Stomach (tissue), 9 donors: ENCODE data around the gene TMEM40. TPM values are rescaled to one million over a fixed set of nuclear protein-coding genes. Genes with fewer than 3 reads are reported as not detected.

Experiments
- DNase-seq, 2 donors: peaks; one replicate each; pipeline versions ENCODE4 v3.0.0 to v3.0.0-alpha.2; 2013 to 2019
- H3K27ac ChIP-seq, 5 donors: fragments of 200-600 bp in 4 of 5; sonication (generic) in 4 of 5; one replicate each; pipeline ENCODE4 v1.5.1; 2013 to 2019; ENCODE audit warnings: mild to moderate bottlenecking in 1 of 5, moderate library complexity in 1 of 5
- H3K27me3 ChIP-seq, 3 donors: fragments of 200-600 bp; sonication (generic); one replicate each; pipeline ENCODE4 v1.5.1; 2017 to 2019; ENCODE audit warnings: mixed run types in 1 of 3
- H3K36me3 ChIP-seq, 4 donors: fragments of 200-600 bp; sonication (generic); 1 replicate in 3 of 4; 2 replicates in 1 of 4; pipeline ENCODE4 v1.5.1; 2016 to 2019
- H3K4me1 ChIP-seq, 4 donors: fragments of 200-600 bp; sonication (generic); one replicate each; pipeline ENCODE4 v1.5.1; 2016 to 2019
- H3K4me3 ChIP-seq, 4 donors: fragments of 200-600 bp; sonication (generic) in 3 of 4; one replicate each; pipeline ENCODE4 v1.5.1; 2016 to 2019; ENCODE audit warnings: mild to moderate bottlenecking in 1 of 4
- H3K9me3 ChIP-seq, 4 donors: fragments of 200-600 bp; sonication (generic); one replicate each; pipeline ENCODE4 v1.5.1; 2016 to 2019
- EP300 ChIP-seq: sonication (generic); formaldehyde crosslinking; IDR thresholded peaks from one replicate; pipeline ENCODE4 v1.6.1; 2017; ENCODE audit warnings: antibody characterized with exemption
- POLR2A ChIP-seq, 4 donors: fragments of 450-650 bp; IDR thresholded peaks; one replicate each; pipeline ENCODE4 v1.6.1; 2016; ENCODE audit warnings: antibody characterized with exemption in 4 of 4, control low read depth in 2 of 4, mild to moderate bottlenecking in 1 of 4, moderate library complexity in 1 of 4
- POLR2AphosphoS5 ChIP-seq, 3 donors: sonication (generic); formaldehyde crosslinking; IDR thresholded peaks; one replicate each; pipeline ENCODE4 v1.6.1; 2016; ENCODE audit warnings: antibody characterized with exemption in 3 of 3
- WGBS, 5 donors: extraction: QIAGEN DNeasy Blood & Tissue Kit in 3 of 5; methylation state at CpG; one replicate each; pipeline versions ENCODE4 v1.1.5 to v1.1.7; 2013 to 2018; 5-methylcytosine and 5-hydroxymethylcytosine counted together
- intact Hi-C: fragments of 100-400 bp; cut with DNase I; formaldehyde crosslinking; loops from one replicate; pipeline ENCODE4 v1.15.1; 2023; ENCODE audit warnings: low total_unique reads
- polyA plus RNA-seq, 3 donors: library from polyadenylated mRNA; stranded (reverse); fragments of 200-250 nt; gene quantifications; one replicate each; pipeline ENCODE4 v1.2.3, GENCODE V29; 2013
- total RNA-seq, 5 donors: library from RNA; depleted of rRNA; stranded (reverse); fragments of >200 nt; gene quantifications; one replicate each; pipeline versions ENCODE4 v1.1.0 to v1.2.3, GENCODE V29; 2014 to 2016
- TF ChIP-seq, protein P1 (sequence below), 7 experiments: fragments of 450-650 bp in 4 of 7; fragments of 200-600 bp in 3 of 7; sonication (generic) in 3 of 7; IDR thresholded peaks; one replicate each; pipeline ENCODE4 v1.5.1; 2016 to 2019; ENCODE audit warnings: antibody characterized with exemption in 7 of 7, control low read depth in 2 of 7, mild to moderate bottlenecking in 1 of 7
- donor health status: healthy with polysubstance abuse.
- donor health status: Bipolar disorder and iron deficiency.
- donor health status: healthy.

The TMEM40 gene
- total and polyA plus RNA-seq, 8 donors = 141 TPM; not detected in 7

DNA sequence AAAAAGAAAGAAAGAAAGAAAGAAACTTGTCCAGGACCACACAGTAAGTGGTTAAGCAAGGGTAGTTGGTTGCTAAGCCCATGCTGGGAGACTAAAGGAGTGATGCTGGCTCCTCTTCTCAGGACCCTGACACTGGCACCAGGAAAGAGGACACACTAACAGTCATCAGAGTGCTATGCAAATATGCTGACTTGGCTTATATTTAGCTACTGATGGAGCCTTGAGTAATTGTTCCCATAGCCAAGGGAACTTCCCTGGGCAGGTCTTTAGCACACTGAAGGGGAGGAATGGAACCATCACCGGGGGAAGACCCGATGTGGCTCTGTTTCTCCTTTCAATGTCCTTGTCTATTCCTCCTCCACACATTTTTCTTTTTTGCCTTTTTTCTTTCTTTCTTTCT lies 6.2 kb downstream of the TMEM40 start:
- Histone ChIP-seq H3K9me3 (no peaks in the 10 kb centered on the region), H3K36me3 (no peaks in the 10 kb centered on the region), H3K4me3 (no peak overlapping the region), H3K27ac (no peak overlapping the region), H3K27me3 (no peaks in the 10 kb centered on the region), H3K4me1 (peaks cover 0 to 10% (median 5%) of the 10 kb centered on the region in 4 donors)
- DNase-seq = no peak
- intact Hi-C loops = no loop called here
- 68 to 90% (median 83%) methylated on average over 2 of the region's 2 CpGs for WGBS, 5 donors
- TF ChIP-seq, protein P1, sequence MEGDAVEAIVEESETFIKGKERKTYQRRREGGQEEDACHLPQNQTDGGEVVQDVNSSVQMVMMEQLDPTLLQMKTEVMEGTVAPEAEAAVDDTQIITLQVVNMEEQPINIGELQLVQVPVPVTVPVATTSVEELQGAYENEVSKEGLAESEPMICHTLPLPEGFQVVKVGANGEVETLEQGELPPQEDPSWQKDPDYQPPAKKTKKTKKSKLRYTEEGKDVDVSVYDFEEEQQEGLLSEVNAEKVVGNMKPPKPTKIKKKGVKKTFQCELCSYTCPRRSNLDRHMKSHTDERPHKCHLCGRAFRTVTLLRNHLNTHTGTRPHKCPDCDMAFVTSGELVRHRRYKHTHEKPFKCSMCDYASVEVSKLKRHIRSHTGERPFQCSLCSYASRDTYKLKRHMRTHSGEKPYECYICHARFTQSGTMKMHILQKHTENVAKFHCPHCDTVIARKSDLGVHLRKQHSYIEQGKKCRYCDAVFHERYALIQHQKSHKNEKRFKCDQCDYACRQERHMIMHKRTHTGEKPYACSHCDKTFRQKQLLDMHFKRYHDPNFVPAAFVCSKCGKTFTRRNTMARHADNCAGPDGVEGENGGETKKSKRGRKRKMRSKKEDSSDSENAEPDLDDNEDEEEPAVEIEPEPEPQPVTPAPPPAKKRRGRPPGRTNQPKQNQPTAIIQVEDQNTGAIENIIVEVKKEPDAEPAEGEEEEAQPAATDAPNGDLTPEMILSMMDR (IDR thresholded peaks at IDR 0.05) = no peak
- TF ChIP-seq POLR2AphosphoS5 (IDR thresholded peaks at IDR 0.05) (no peak), POLR2A (IDR thresholded peaks at IDR 0.05) (no peak), EP300 (no peak)

DNA sequence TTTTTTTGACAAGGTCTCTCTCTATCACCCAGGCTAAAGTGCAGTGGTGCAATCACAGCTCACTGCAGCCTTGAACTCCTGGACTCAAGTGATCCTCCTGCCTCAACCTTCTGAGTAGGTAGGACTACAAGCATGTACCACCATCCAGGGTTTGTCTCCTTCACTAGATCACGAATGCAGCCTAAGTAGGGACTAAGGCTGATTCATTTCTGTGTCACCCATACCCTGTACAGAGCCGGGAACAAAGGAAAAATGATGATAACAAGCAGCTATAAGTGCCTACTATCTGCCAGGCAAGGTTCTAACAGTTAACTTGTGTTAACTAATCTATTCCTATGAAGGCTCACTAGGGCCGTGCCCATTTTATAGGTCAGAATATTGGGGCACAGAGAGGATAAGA lies 7.0 kb downstream of the TMEM40 start:
- TF ChIP-seq POLR2A (IDR thresholded peaks at IDR 0.05) (no peak), EP300 (no peak), POLR2AphosphoS5 (IDR thresholded peaks at IDR 0.05) (no peak)
- TF ChIP-seq, protein P1 (IDR thresholded peaks at IDR 0.05) = no peak
- WGBS, 5 donors = 49 to 63% (median 53%) methylated on average over 3 of the region's 3 CpGs

DNA sequence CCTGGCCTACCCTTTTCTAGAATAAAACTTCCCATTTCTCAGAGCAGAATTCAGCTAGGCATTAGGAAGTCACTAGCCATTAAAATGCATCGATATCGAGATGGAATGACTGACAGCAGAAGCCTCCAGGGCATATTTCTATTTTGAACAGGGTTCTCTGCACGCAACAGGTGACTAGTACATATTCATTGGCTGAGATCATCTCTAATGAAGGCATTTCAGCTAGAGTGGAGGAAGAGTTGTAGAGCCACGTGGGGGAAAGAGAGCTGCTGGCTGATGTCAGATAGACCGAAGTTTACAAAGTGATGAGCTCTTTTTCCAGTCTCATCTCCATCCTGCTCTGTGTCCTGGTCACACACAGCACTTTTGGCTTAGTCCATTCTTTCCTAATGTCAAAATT lies 7.5 kb downstream of the TMEM40 start:
- WGBS, 5 donors = 92 to 95% (median 93%) methylated on average over 5 of the region's 5 CpGs
- no peaks in the 10 kb centered on the region for H3K9me3 ChIP-seq
- peaks cover 0 to 10% (median 4%) of the 10 kb centered on the region in 4 donors for H3K4me1 ChIP-seq
- no peak overlapping the region for H3K4me3 ChIP-seq
- intact Hi-C loops = no loop called here
- TF ChIP-seq POLR2A (IDR thresholded peaks at IDR 0.05) = no peak
- no peak for TF ChIP-seq EP300
- no peak for TF ChIP-seq POLR2AphosphoS5 (IDR thresholded peaks at IDR 0.05)
- TF ChIP-seq, protein P1 (IDR thresholded peaks at IDR 0.05) = no peak
- no peak overlapping the region for H3K27ac ChIP-seq
- no peaks in the 10 kb centered on the region for H3K36me3 ChIP-seq
- H3K27me3 ChIP-seq = no peaks in the 10 kb centered on the region
- no peak for DNase-seq

More for the DNA sequence above, 7.0 kb downstream of the TMEM40 start:
- no peaks in the 10 kb centered on the region for H3K27me3 ChIP-seq
- H3K9me3 ChIP-seq = no peaks in the 10 kb centered on the region
- intact Hi-C loops = no loop called here
- no peak overlapping the region for H3K4me3 ChIP-seq
- no peaks in the 10 kb centered on the region for H3K36me3 ChIP-seq
- H3K27ac ChIP-seq = no peak overlapping the region
- DNase-seq = no peak
- H3K4me1 ChIP-seq = peaks cover 0 to 10% (median 4%) of the 10 kb centered on the region in 4 donors

DNA sequence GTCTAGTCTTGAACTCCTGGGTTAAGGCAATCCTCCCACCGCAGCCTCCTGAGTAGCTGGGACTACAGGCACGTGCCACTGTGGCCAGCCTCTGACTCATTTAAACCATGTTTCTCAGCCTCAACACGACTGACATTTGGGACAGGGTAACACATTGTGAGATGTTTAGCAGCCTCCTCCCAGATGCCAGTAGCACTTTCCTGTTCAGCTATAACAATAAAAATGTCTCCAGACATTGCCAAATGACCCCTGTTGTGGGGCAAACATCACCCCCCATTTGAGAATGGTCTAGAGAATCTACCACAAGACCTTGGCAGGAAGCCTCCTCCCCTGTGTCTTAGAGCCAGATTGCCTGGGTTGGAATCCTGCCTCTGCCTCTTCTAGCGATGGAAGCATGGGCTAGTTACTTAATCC lies 8.4 kb downstream of the TMEM40 start:
- Histone ChIP-seq H3K4me3 (no peak overlapping the region), H3K27ac (peak overlapping the region in 1 of 5 donors; percentile 26), H3K4me1 (peaks cover 0 to 10% (median 4%) of the 10 kb centered on the region in 4 donors), H3K36me3 (no peaks in the 10 kb centered on the region), H3K27me3 (no peaks in the 10 kb centered on the region), H3K9me3 (no peaks in the 10 kb centered on the region)
- TF ChIP-seq, protein P1 (IDR thresholded peaks at IDR 0.05) = no peak
- TF ChIP-seq POLR2AphosphoS5 (IDR thresholded peaks at IDR 0.05) (no peak), EP300 (no peak), POLR2A (IDR thresholded peaks at IDR 0.05) (no peak)
- DNase-seq = no peak
- 59 to 72% (median 71%) methylated on average over 4 of the region's 4 CpGs for WGBS, 5 donors
- intact Hi-C loops = no loop called here
